Esophagus muscularis mucosa (tissue), 4 donors: Measurements from ENCODE around the gene FFAR3.

Experiments
- EP300 ChIP-seq: sonication (generic); formaldehyde crosslinking; IDR thresholded peaks from one replicate; pipeline ENCODE4 v1.6.1; 2017; ENCODE audit warnings: antibody characterized with exemption
- POLR2A ChIP-seq: fragments of 450-650 bp; IDR thresholded peaks from one replicate; pipeline ENCODE4 v1.6.1; 2017; ENCODE audit warnings: antibody characterized with exemption, moderate library complexity, mild to moderate bottlenecking, low read depth
- POLR2AphosphoS5 ChIP-seq, 2 donors: sonication (generic); formaldehyde crosslinking; IDR thresholded peaks; one replicate each; pipeline ENCODE4 v1.6.1; 2017; ENCODE audit warnings: antibody characterized with exemption in 2 of 2
- TF ChIP-seq, protein P1 (sequence below), 3 experiments: fragments of 200-600 bp in 2 of 3; fragments of 450-650 bp in 1 of 3; sonication (generic) in 2 of 3; IDR thresholded peaks; one replicate each; pipeline ENCODE4 v1.5.1; 2017 to 2019; ENCODE audit warnings: antibody characterized with exemption in 3 of 3, mild to moderate bottlenecking in 2 of 3, moderate library complexity in 1 of 3

DNA sequence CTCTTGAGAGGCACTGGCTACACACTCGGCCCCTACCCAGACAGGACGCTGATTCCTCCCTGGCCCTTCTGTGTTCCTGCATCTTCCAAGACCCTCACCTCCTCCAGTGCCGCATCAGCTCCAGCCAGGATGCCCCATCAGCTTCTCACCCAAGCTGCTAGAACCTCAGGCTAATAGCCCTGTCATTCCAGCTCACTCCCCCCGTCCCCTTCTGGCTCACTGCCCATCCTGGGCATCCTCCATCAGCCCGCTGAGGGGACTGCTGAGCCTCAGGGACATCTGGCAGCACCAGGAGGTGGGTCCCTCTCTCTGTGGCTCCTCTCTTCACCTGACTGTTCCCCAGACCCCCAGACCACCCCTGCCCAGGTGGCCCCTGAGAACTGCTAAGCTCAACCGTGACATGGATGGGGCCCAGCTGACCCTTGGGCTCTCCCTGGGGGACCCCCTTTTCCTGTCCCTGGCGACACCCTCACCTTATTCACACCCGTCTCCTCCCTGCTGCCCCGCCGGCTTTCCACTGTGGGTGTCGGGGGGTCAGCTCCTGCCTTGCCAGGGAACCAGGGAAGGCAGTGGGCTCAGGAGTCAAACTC, 4.8 kb downstream of the FFAR3 start:
- TF ChIP-seq POLR2A (no peak), POLR2AphosphoS5 (IDR thresholded peaks at IDR 0.05) (no peak), EP300 (no peak)
- TF ChIP-seq, protein P1, sequence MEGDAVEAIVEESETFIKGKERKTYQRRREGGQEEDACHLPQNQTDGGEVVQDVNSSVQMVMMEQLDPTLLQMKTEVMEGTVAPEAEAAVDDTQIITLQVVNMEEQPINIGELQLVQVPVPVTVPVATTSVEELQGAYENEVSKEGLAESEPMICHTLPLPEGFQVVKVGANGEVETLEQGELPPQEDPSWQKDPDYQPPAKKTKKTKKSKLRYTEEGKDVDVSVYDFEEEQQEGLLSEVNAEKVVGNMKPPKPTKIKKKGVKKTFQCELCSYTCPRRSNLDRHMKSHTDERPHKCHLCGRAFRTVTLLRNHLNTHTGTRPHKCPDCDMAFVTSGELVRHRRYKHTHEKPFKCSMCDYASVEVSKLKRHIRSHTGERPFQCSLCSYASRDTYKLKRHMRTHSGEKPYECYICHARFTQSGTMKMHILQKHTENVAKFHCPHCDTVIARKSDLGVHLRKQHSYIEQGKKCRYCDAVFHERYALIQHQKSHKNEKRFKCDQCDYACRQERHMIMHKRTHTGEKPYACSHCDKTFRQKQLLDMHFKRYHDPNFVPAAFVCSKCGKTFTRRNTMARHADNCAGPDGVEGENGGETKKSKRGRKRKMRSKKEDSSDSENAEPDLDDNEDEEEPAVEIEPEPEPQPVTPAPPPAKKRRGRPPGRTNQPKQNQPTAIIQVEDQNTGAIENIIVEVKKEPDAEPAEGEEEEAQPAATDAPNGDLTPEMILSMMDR (IDR thresholded peaks at IDR 0.05), result no peak
